ENCODE data around the gene AHCTF1.

Gene AHCTF1

GRCh38 chr1:246800756-246801155 lies 131.0 kb downstream of the AHCTF1 start:
- H3K4me3 ChIP-seq (ENCODE audit: low read length): no peak overlapping the region
- WGBS (ENCODE audit: insufficient coverage, insufficient read length): no CpG with 5 or more reads among the region's 10 CpGs
- no peak overlapping the region for H3K27ac ChIP-seq (ENCODE audit: low read length)
- no peaks in the 10 kb centered on the region for H3K9me3 ChIP-seq (ENCODE audit: control insufficient read depth, insufficient read depth, low read length)
- peaks cover 2% of the 10 kb centered on the region for H3K4me1 ChIP-seq (ENCODE audit: control insufficient read depth, insufficient read depth, low read length)
- H3K36me3 ChIP-seq (ENCODE audit: control insufficient read depth, insufficient read depth, low read length): no peaks in the 10 kb centered on the region
- no peak for DNase-seq (ENCODE audit: low read depth, low spot score)
- H3K27me3 ChIP-seq (ENCODE audit: control insufficient read depth, insufficient read depth, low read length): no peaks in the 10 kb centered on the region

GRCh38 chr1:246800356-246800755 lies 131.4 kb downstream of the AHCTF1 start:
- H3K4me1 ChIP-seq (ENCODE audit: control insufficient read depth, insufficient read depth, low read length): peaks cover 3% of the 10 kb centered on the region
- H3K27ac ChIP-seq (ENCODE audit: low read length): no peak overlapping the region
- no peak for DNase-seq (ENCODE audit: low read depth, low spot score)
- no CpG with 5 or more reads among the region's 3 CpGs for WGBS (ENCODE audit: insufficient coverage, insufficient read length)
- no peaks in the 10 kb centered on the region for H3K36me3 ChIP-seq (ENCODE audit: control insufficient read depth, insufficient read depth, low read length)
- H3K27me3 ChIP-seq (ENCODE audit: control insufficient read depth, insufficient read depth, low read length): no peaks in the 10 kb centered on the region
- no peak overlapping the region for H3K4me3 ChIP-seq (ENCODE audit: low read length)
- H3K9me3 ChIP-seq (ENCODE audit: control insufficient read depth, insufficient read depth, low read length): no peaks in the 10 kb centered on the region

GRCh38 chr1:246798606-246799496 lies 132.9 kb downstream of the AHCTF1 start:
- no peak overlapping the region for H3K27ac ChIP-seq (ENCODE audit: low read length)
- peaks cover 12% of the 10 kb centered on the region for H3K4me1 ChIP-seq (ENCODE audit: control insufficient read depth, insufficient read depth, low read length)
- no CpG with 5 or more reads among the region's 22 CpGs for WGBS (ENCODE audit: insufficient coverage, insufficient read length)
- no peaks in the 10 kb centered on the region for H3K9me3 ChIP-seq (ENCODE audit: control insufficient read depth, insufficient read depth, low read length)
- DNase-seq (ENCODE audit: low read depth, low spot score): no peak
- H3K36me3 ChIP-seq (ENCODE audit: control insufficient read depth, insufficient read depth, low read length): no peaks in the 10 kb centered on the region
- H3K27me3 ChIP-seq (ENCODE audit: control insufficient read depth, insufficient read depth, low read length): no peaks in the 10 kb centered on the region
- H3K4me3 ChIP-seq (ENCODE audit: low read length): no peak overlapping the region

GRCh38 chr1:246798107-246798506 lies 133.6 kb downstream of the AHCTF1 start:
- no peaks in the 10 kb centered on the region for H3K36me3 ChIP-seq (ENCODE audit: control insufficient read depth, insufficient read depth, low read length)
- no peak for DNase-seq (ENCODE audit: low read depth, low spot score)
- H3K27ac ChIP-seq (ENCODE audit: low read length): no peak overlapping the region
- peaks cover 14% of the 10 kb centered on the region for H3K4me1 ChIP-seq (ENCODE audit: control insufficient read depth, insufficient read depth, low read length)
- H3K9me3 ChIP-seq (ENCODE audit: control insufficient read depth, insufficient read depth, low read length): no peaks in the 10 kb centered on the region
- no peak overlapping the region for H3K4me3 ChIP-seq (ENCODE audit: low read length)
- WGBS (ENCODE audit: insufficient coverage, insufficient read length): no CpG with 5 or more reads among the region's 4 CpGs
- no peaks in the 10 kb centered on the region for H3K27me3 ChIP-seq (ENCODE audit: control insufficient read depth, insufficient read depth, low read length)

DNA sequence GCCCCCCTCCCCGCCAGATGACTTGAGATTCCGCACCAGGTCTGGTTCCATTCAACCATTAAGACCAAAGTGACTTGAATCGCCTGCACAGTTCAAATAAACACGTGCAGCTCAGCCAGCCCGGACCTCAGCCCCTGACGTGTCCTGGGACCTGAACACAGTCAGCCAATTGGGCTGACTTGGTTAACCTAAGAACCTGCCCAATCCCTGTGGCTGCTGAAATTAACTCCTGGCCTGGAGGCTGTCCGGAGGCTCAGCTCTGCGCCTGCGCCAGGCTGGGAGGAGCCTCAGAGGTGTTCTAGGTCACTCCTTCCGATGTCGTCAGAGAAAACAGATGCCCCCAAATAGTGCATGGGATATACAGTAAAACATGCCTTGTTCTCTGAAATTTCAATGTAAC lies 134.2 kb downstream of the AHCTF1 start:
- H3K27ac ChIP-seq (ENCODE audit: low read length): no peak overlapping the region
- no peak overlapping the region for H3K4me3 ChIP-seq (ENCODE audit: low read length)
- no peaks in the 10 kb centered on the region for H3K9me3 ChIP-seq (ENCODE audit: control insufficient read depth, insufficient read depth, low read length)
- DNase-seq (ENCODE audit: low read depth, low spot score): no peak
- WGBS (ENCODE audit: insufficient coverage, insufficient read length): no CpG with 5 or more reads among the region's 11 CpGs
- H3K4me1 ChIP-seq (ENCODE audit: control insufficient read depth, insufficient read depth, low read length): peaks cover 14% of the 10 kb centered on the region
- no peaks in the 10 kb centered on the region for H3K27me3 ChIP-seq (ENCODE audit: control insufficient read depth, insufficient read depth, low read length)
- H3K36me3 ChIP-seq (ENCODE audit: control insufficient read depth, insufficient read depth, low read length): no peaks in the 10 kb centered on the region

- Histone ChIP-seq H3K27ac (ENCODE audit: low read length) (no peak overlapping the region), H3K9me3 (ENCODE audit: control insufficient read depth, insufficient read depth, low read length) (no peaks in the 10 kb centered on the region), H3K4me3 (ENCODE audit: low read length) (no peak overlapping the region), H3K36me3 (ENCODE audit: control insufficient read depth, insufficient read depth, low read length) (no peaks in the 10 kb centered on the region), H3K27me3 (ENCODE audit: control insufficient read depth, insufficient read depth, low read length) (no peaks in the 10 kb centered on the region), H3K4me1 (ENCODE audit: control insufficient read depth, insufficient read depth, low read length) (peaks cover 14% of the 10 kb centered on the region)
- no peak for DNase-seq (ENCODE audit: low read depth, low spot score)
- WGBS (ENCODE audit: insufficient coverage, insufficient read length): no CpG with 5 or more reads among the region's 8 CpGs
Measured at GRCh38 chr1:246797157-246797556, 134.6 kb downstream of the AHCTF1 start.

DNA sequence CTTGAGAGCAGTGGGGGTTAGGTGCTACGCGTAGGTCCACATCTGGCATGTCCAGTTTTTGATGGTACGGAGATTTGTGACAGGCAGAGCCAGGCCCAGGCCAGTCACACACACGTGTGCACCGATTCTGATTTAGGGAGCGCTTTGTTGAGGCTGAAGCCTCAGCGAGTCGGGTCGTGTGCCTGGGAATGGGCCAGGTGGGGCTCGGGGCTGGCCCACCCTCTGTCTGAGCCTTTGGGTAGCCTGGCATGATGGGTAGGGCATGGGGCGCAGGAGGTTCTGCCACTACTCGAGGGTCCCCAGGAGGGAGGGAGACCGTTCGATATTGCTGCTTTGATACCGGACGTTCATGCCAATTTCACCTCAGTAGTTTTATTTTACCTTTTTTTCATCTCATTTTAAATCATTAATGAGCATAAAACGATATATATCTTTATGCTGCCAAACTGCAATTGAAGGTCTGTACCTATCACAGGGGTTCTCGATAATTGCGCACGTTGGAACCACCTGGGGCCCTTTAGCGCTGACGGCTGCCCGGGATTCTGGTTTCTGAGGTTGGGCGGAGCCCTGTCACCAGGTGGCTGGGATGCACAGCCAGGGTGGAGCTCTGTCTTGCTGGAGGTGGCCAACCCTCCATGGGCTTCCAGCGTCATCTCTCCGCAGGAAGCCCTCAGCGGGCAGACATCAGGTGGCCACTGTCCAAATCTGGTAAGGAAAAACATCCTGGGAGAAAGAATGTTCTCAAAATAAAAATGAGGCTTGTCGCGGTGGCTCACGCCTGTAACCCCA lies 135.6 kb downstream of the AHCTF1 start:
- no peaks in the 10 kb centered on the region for H3K9me3 ChIP-seq (ENCODE audit: control insufficient read depth, insufficient read depth, low read length)
- H3K4me3 ChIP-seq (ENCODE audit: low read length): no peak overlapping the region
- H3K4me1 ChIP-seq (ENCODE audit: control insufficient read depth, insufficient read depth, low read length): peaks cover 14% of the 10 kb centered on the region
- H3K27me3 ChIP-seq (ENCODE audit: control insufficient read depth, insufficient read depth, low read length): no peaks in the 10 kb centered on the region
- WGBS (ENCODE audit: insufficient coverage, insufficient read length): no CpG with 5 or more reads among the region's 30 CpGs
- no peak overlapping the region for H3K27ac ChIP-seq (ENCODE audit: low read length)
- H3K36me3 ChIP-seq (ENCODE audit: control insufficient read depth, insufficient read depth, low read length): no peaks in the 10 kb centered on the region
- DNase-seq (ENCODE audit: low read depth, low spot score): no peak

DNA sequence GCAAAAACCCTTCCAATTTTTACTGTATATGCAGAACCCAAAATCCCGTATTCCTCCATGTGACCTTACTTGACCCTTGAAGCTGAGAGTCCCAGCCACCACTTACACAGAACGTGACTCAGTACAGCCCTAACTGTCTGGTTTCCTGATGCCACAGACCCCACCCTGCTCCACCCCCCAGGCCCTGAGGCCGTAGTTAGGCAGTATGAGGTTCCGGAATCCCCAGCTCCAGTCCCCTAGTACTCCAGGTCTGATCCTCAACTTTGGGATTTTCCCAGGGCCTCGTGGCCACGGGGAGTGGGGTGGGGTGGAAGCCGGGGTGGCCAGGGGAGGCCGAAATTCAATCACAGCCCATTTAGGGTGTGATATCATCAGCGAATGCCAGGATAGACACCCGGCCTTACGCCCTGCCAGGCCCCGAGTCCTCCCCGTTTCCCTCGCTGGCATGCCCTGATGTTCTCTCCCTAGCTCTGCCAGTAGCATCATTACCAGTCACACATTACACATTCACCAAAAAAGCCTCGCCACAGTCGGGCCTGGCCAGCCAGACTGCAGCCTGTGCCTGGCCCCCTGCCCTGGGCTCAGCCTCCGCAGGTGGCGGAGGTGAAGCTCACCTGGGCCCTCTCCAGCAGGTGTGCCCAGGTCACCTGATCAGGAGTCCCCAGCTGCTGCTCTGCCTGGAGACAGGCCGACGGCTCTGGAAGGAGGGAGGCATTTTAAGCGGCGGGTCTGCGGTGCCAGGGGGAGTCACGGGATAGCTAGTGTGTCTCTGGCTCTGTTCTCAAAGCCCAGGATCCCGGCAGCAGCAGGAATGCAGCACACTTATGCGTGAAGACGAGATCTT lies 136.7 kb downstream of the AHCTF1 start:
- H3K9me3 ChIP-seq (ENCODE audit: control insufficient read depth, insufficient read depth, low read length): no peaks in the 10 kb centered on the region
- DNase-seq (ENCODE audit: low read depth, low spot score): no peak
- H3K36me3 ChIP-seq (ENCODE audit: control insufficient read depth, insufficient read depth, low read length): no peaks in the 10 kb centered on the region
- WGBS (ENCODE audit: insufficient coverage, insufficient read length): no CpG with 5 or more reads among the region's 27 CpGs
- H3K4me1 ChIP-seq (ENCODE audit: control insufficient read depth, insufficient read depth, low read length): peaks cover 14% of the 10 kb centered on the region
- no peak overlapping the region for H3K27ac ChIP-seq (ENCODE audit: low read length)
- H3K4me3 ChIP-seq (ENCODE audit: low read length): no peak overlapping the region
- H3K27me3 ChIP-seq (ENCODE audit: control insufficient read depth, insufficient read depth, low read length): no peaks in the 10 kb centered on the region

DNA sequence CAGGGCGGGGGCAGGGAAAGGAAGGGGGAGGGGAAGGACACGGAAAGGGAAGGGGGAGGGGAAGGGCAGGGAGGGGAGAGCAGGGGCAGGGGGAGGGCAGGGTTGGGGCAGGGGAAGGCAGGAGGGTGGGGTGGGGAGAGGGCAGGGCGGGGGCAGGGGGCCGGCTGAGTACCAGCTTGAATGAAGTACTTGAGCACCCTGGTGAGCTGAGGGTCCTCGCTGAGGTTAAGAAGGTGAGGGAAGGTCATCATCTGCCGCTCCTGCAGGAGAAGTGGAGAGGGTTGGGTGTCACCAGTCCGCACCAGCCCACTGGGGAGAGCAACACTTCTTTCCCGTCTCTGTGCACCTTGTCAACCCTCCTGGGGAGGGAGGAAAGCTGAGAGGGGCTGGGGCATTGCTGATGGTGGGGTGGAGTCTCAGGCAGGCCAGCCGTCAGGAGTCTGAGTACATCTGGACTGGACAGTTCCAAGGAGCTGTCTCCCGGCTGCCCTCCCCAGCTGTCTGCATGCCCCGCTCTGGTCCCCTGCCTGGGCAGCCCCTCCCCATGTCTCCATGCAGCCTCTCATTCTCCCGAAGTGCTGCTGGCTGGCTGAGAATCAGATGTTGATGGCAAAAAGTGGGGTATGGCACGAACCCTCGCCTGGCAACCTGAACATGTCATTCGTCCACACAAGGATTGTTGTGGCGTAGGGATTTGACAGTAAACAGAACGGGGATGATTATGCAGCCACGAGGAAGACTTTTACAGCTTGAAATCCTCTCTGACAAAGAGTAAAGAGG lies 137.5 kb downstream of the AHCTF1 start:
- no peak for DNase-seq (ENCODE audit: low read depth, low spot score)

More for the DNA sequence above, 137.5 kb downstream of the AHCTF1 start:
- WGBS (ENCODE audit: insufficient coverage, insufficient read length): no CpG with 5 or more reads among the region's 18 CpGs
- Histone ChIP-seq H3K9me3 (ENCODE audit: control insufficient read depth, insufficient read depth, low read length) (no peaks in the 10 kb centered on the region), H3K27ac (ENCODE audit: low read length) (no peak overlapping the region), H3K4me3 (ENCODE audit: low read length) (no peak overlapping the region), H3K4me1 (ENCODE audit: control insufficient read depth, insufficient read depth, low read length) (peaks cover 16% of the 10 kb centered on the region), H3K27me3 (ENCODE audit: control insufficient read depth, insufficient read depth, low read length) (no peaks in the 10 kb centered on the region), H3K36me3 (ENCODE audit: control insufficient read depth, insufficient read depth, low read length) (no peaks in the 10 kb centered on the region)

Data from iPS DF 6.9 (cell line).